HL-60 (cell line): ENCODE measurements around the gene DNAH17.

Experiments used
- CTCF ChIP-seq: IDR thresholded peaks from one replicate; pipeline ENCODE4 v1.5.1; 2011; ENCODE audit warnings: low read length, control low read depth, inconsistent platforms; ENCODE audit not compliant: insufficient read depth
- POLR2AphosphoS5 ChIP-seq: IDR thresholded peaks from 2 replicates; pipeline ENCODE4 v1.6.1; 2012; ENCODE audit warnings: low read depth

- TF ChIP-seq POLR2AphosphoS5 (no peak), CTCF (no peak)
Measured at GRCh38 chr17:78396441-78397337, 180.5 kb downstream of the DNAH17 start.
